Cardiac muscle cell (in vitro differentiated cells and primary cell): Measurements from ENCODE around the gene PRKG1. TPM values are rescaled to one million over a fixed set of nuclear protein-coding genes. Genes with fewer than 3 reads are reported as not detected.

ENCODE experiments used
- DNase-seq, 2 donors: peaks; one replicate each; pipeline versions ENCODE4 v3.0.0 to v3.0.0-alpha.2; 2010 to 2017; ENCODE audit warnings: low read depth in 1 of 2, low spot score in 1 of 2
- H3K27ac ChIP-seq: fragments of 200-600 bp; sonication (generic); 2 replicates; pipeline ENCODE4 v1.5.1; 2016
- H3K27me3 ChIP-seq: fragments of 200-600 bp; sonication (generic); 2 replicates; pipeline ENCODE4 v1.6.0; 2016; ENCODE audit warnings: control low read depth
- H3K36me3 ChIP-seq: fragments of 200-600 bp; sonication (generic); 2 replicates; pipeline ENCODE4 v1.5.1; 2016; ENCODE audit warnings: control low read depth
- H3K4me1 ChIP-seq: fragments of 200-600 bp; sonication (generic); 2 replicates; pipeline ENCODE4 v1.8.1; 2017; ENCODE audit warnings: low read depth, mild to moderate bottlenecking, mixed run types
- H3K4me3 ChIP-seq: fragments of 200-600 bp; sonication (generic); 2 replicates; pipeline ENCODE4 v1.5.1; 2016; ENCODE audit warnings: mild to moderate bottlenecking
- H3K9me3 ChIP-seq: fragments of 200-600 bp; sonication (generic); 2 replicates; pipeline ENCODE4 v1.5.1; 2017; ENCODE audit warnings: low read depth, mild to moderate bottlenecking, control low read depth
- polyA plus RNA-seq: library from polyadenylated mRNA; unstranded; fragments of >200 nt; fragmentation: Nextera tagmentation; extraction: Ambion mirVana; gene quantifications from 2 replicates; pipeline ENCODE4 v1.2.1, GENCODE V29; 2016
- total RNA-seq: library from RNA; depleted of rRNA; stranded (reverse); fragments of >200 nt; gene quantifications from 2 replicates; pipeline ENCODE4 v1.2.3, GENCODE V29; 2016
- TF ChIP-seq, protein P1 (sequence below): IDR thresholded peaks from 2 replicates; pipeline ENCODE4 v1.5.1; 2012; ENCODE audit warnings: low read depth, mild to moderate bottlenecking, low read length

The PRKG1 gene
- total and polyA plus RNA-seq, 2 experiments from 2014 or later = 2.9 to 13.3 TPM

DNA sequence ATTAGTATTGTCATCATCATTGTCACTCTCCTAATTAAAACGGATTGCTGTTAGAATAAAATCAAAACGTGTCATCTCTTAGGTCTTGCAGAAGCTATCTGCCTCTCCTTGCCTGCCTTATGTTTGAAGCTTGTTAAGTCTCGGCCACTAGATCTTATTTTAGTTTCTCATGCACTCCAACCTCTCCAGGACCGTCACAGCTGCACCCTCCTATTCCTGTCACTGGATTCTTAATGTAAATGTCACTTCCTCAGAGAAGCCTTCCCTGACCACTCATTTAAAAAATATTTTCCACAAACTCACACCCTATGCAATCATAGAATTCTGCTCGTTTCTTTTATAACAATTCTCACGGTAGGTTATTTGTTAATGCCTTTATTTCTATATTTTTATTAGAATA is 1135.9 kb downstream of the PRKG1 start:
- Histone ChIP-seq H3K9me3 (no peaks in the 10 kb centered on the region), H3K27me3 (no peaks in the 10 kb centered on the region), H3K27ac (no peak overlapping the region), H3K4me3 (no peak overlapping the region), H3K4me1 (no peaks in the 10 kb centered on the region), H3K36me3 (no peaks in the 10 kb centered on the region)
- no peak for DNase-seq
- TF ChIP-seq, protein P1, sequence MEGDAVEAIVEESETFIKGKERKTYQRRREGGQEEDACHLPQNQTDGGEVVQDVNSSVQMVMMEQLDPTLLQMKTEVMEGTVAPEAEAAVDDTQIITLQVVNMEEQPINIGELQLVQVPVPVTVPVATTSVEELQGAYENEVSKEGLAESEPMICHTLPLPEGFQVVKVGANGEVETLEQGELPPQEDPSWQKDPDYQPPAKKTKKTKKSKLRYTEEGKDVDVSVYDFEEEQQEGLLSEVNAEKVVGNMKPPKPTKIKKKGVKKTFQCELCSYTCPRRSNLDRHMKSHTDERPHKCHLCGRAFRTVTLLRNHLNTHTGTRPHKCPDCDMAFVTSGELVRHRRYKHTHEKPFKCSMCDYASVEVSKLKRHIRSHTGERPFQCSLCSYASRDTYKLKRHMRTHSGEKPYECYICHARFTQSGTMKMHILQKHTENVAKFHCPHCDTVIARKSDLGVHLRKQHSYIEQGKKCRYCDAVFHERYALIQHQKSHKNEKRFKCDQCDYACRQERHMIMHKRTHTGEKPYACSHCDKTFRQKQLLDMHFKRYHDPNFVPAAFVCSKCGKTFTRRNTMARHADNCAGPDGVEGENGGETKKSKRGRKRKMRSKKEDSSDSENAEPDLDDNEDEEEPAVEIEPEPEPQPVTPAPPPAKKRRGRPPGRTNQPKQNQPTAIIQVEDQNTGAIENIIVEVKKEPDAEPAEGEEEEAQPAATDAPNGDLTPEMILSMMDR = no peak

DNA sequence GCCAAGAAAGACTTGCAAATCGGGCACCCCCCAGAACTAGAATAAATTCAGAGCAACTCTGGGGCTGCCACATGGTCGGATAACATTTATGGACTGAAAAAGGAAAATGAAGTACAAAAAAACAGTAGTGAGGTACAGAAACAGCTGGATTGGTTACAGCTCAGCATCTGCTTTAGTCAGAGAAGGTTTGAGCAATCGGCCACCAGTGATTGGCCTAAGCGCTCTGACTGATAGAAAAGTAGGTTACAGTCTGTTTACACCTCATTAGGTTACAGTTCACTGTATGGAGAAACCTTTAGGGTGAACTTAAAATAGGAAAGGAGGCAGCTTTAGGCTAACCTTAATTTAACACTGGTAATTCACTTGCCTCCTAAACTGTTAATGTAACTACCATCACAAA is 1137.8 kb downstream of the PRKG1 start:
- H3K27ac ChIP-seq = no peak overlapping the region
- H3K9me3 ChIP-seq = no peaks in the 10 kb centered on the region
- H3K36me3 ChIP-seq = no peaks in the 10 kb centered on the region
- TF ChIP-seq, protein P1 = no peak
- DNase-seq = peak in 1 of 2 donors; percentile 51
- H3K4me1 ChIP-seq = no peaks in the 10 kb centered on the region
- no peaks in the 10 kb centered on the region for H3K27me3 ChIP-seq
- no peak overlapping the region for H3K4me3 ChIP-seq

DNA sequence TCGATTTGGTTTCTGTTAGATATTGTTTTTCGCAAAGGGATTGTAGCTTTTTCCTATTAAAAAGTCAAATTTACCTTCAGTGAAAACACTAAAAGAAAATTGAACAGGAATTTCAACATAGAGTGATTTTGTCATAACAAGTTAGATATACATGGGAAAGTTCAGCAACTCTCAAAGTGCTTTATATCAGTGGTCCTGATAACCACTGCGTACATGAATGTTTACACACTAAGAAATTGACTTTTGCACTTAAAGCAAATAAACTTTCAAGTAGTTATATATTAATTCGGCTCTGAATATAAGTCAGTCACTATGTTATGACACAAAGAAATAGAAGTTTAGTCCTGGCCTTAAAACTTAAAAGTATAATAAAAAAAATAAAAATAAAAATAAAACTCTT is 1138.5 kb downstream of the PRKG1 start:
- Histone ChIP-seq H3K27me3 (no peaks in the 10 kb centered on the region), H3K27ac (no peak overlapping the region), H3K4me3 (no peak overlapping the region), H3K36me3 (no peaks in the 10 kb centered on the region), H3K9me3 (no peaks in the 10 kb centered on the region), H3K4me1 (no peaks in the 10 kb centered on the region)
- TF ChIP-seq, protein P1 = no peak
- DNase-seq = no peak

DNA sequence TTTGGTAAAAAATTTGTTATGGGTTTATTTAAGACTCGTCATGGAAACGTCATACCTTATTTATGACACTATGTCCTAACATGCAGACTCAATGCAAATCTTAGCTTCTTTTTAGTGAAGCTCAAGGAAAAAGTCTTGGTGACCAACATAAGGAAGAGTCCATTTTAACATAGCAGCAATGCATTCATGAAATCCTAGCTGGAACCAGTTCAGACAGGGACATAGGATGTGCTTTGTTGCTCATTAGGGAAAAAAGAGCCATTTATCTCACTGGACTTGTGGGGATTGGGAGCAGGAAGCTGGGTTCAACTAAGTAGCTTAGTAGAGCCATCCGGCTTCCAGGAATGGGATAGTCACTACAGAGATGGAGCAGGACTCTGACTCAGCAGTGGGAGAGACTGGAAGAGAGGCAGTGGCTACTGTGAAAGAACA is 1139.0 kb downstream of the PRKG1 start:
- DNase-seq = peak; percentile 26 to 67
- no peak overlapping the region for H3K27ac ChIP-seq
- TF ChIP-seq, protein P1 = no peak

DNA sequence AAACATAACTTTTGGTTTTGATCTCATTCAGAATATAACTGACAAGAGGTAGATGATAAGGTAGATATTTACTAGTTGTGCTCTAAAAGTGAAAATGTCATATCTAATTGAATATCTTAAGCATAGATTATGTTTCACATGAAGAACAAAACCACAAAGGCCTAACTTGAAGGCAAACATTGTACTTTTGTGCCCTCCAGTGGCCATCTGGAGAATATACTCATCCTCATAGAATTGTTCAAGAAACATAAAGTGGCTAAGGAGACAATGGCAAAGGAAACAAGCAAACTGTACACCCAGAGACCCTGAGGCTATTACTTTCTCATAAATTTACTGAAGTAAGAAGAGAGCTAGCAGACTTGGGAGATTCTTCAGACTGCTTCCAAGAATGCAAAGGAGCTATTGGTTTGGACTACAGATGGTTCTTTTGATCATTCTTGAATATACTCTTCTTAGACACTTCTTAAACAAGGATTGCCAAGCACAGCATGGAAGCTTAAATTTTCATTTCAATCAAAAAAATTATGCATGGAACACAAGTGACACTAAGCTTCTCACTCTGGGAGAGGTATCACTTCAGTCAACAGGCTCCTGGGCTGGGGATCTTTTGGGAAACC is 1141.6 kb downstream of the PRKG1 start:
- Histone ChIP-seq H3K27me3 (no peaks in the 10 kb centered on the region), H3K27ac (no peak overlapping the region), H3K4me3 (no peak overlapping the region), H3K9me3 (no peaks in the 10 kb centered on the region), H3K4me1 (no peaks in the 10 kb centered on the region), H3K36me3 (no peaks in the 10 kb centered on the region)
- TF ChIP-seq, protein P1 = peak; percentile 64
- peak; percentile 76 to 81 for DNase-seq

More for the DNA sequence above, 1139.0 kb downstream of the PRKG1 start:
- Histone ChIP-seq H3K9me3 (no peaks in the 10 kb centered on the region), H3K36me3 (no peaks in the 10 kb centered on the region), H3K27me3 (no peaks in the 10 kb centered on the region), H3K4me1 (no peaks in the 10 kb centered on the region), H3K4me3 (no peak overlapping the region)
